KMS-11 (cell line): ENCODE measurements around the gene RAB21.

Experiments used
- H2AFZ ChIP-seq: fragments of 200-600 bp; sonication (generic); 2 replicates; pipeline ENCODE4 v1.6.1; 2016; ENCODE audit warnings: antibody characterized with exemption, mixed run types, low read depth
- H3K27ac ChIP-seq: fragments of 200-600 bp; sonication (generic); 2 replicates; pipeline ENCODE4 v1.6.1; 2016; ENCODE audit warnings: mild to moderate bottlenecking, mixed run types
- H3K27me3 ChIP-seq: fragments of 200-600 bp; sonication (generic); 2 replicates; pipeline ENCODE4 v1.6.1; 2017; ENCODE audit warnings: mild to moderate bottlenecking, low read depth, mixed run types, moderate library complexity; ENCODE audit not compliant: insufficient read depth
- H3K36me3 ChIP-seq: fragments of 200-600 bp; sonication (generic); 2 replicates; pipeline ENCODE4 v1.6.1; 2017; ENCODE audit warnings: mild to moderate bottlenecking, mixed run types; ENCODE audit not compliant: insufficient read depth
- H3K4me1 ChIP-seq: fragments of 200-600 bp; sonication (generic); 2 replicates; pipeline ENCODE4 v1.6.1; 2016; ENCODE audit warnings: mild to moderate bottlenecking, low read depth, mixed run types; ENCODE audit not compliant: poor library complexity, severe bottlenecking
- H3K4me2 ChIP-seq: fragments of 200-600 bp; sonication (generic); 2 replicates; pipeline ENCODE4 v1.7.0; 2016; ENCODE audit warnings: mild to moderate bottlenecking, mixed run types
- H3K4me3 ChIP-seq: fragments of 200-600 bp; sonication (generic); IDR thresholded peaks from 2 replicates; pipeline ENCODE4 v1.6.1; 2017; ENCODE audit warnings: low read depth, low read length, mixed read lengths; ENCODE audit not compliant: insufficient read depth
- H3K79me2 ChIP-seq: fragments of 200-600 bp; sonication (generic); 2 replicates; pipeline ENCODE4 v1.6.1; 2016; ENCODE audit warnings: low read depth, mixed run types; ENCODE audit not compliant: insufficient read depth
- H3K9ac ChIP-seq: fragments of 200-600 bp; sonication (generic); 2 replicates; pipeline ENCODE4 v1.6.1; 2016; ENCODE audit warnings: mild to moderate bottlenecking, mixed run types
- H4K20me1 ChIP-seq: fragments of 200-600 bp; sonication (generic); 2 replicates; pipeline ENCODE4 v1.6.1; 2016; ENCODE audit warnings: mild to moderate bottlenecking, mixed run types; ENCODE audit not compliant: insufficient read depth
- TF ChIP-seq, protein P1 (sequence below): fragments of 200-600 bp; sonication (generic); conservative IDR thresholded peaks from 2 replicates; pipeline ENCODE4 v1.6.1; 2017; ENCODE audit warnings: low read depth, mild to moderate bottlenecking, antibody characterized with exemption, low read length, moderate library complexity, mixed read lengths

The RAB21 gene

DNA sequence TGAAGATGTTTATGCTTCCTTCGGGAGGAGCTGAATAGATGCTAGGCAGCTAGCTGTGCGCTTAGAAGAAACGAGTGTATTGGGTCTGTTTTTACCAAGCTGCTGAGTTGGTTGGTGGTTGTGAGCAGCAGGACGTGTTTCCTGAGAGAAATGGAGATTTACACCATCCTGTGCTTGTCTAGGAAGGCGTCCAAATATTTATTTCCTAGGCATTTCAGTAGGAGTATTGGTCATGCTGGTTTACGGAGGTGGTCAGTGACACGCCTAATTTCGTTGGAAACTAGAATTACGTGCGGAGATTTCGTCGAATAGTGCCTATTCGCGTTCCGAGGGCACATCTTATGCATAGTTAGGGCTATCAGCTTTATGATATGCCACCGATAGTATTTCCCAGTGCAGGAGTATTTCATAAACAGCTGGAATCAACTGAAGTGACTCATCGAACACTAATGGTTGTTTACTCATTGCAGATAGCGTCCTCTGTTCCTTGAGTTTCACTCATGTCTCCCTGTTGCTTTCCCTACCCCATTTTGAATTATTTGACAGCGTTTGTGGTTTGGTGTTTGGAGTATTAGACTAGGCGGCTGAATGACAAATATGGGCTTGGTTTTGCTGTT is 85.7 kb downstream of the RAB21 start:
- Histone ChIP-seq H3K4me2 (peak overlapping the region; percentile 94), H3K27me3 (no peaks in the 10 kb centered on the region), H3K79me2 (peaks cover 66% of the 10 kb centered on the region), H3K9ac (peak overlapping the region; percentile 89), H4K20me1 (no peaks in the 10 kb centered on the region), H3K27ac (peak overlapping the region; percentile 92), H3K36me3 (no peaks in the 10 kb centered on the region), H3K4me1 (peaks cover 25% of the 10 kb centered on the region), H2AFZ (peak overlapping the region; percentile 98), H3K4me3 (peak overlapping the region; percentile 48)
- TF ChIP-seq, protein P1, sequence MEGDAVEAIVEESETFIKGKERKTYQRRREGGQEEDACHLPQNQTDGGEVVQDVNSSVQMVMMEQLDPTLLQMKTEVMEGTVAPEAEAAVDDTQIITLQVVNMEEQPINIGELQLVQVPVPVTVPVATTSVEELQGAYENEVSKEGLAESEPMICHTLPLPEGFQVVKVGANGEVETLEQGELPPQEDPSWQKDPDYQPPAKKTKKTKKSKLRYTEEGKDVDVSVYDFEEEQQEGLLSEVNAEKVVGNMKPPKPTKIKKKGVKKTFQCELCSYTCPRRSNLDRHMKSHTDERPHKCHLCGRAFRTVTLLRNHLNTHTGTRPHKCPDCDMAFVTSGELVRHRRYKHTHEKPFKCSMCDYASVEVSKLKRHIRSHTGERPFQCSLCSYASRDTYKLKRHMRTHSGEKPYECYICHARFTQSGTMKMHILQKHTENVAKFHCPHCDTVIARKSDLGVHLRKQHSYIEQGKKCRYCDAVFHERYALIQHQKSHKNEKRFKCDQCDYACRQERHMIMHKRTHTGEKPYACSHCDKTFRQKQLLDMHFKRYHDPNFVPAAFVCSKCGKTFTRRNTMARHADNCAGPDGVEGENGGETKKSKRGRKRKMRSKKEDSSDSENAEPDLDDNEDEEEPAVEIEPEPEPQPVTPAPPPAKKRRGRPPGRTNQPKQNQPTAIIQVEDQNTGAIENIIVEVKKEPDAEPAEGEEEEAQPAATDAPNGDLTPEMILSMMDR = no peak

DNA sequence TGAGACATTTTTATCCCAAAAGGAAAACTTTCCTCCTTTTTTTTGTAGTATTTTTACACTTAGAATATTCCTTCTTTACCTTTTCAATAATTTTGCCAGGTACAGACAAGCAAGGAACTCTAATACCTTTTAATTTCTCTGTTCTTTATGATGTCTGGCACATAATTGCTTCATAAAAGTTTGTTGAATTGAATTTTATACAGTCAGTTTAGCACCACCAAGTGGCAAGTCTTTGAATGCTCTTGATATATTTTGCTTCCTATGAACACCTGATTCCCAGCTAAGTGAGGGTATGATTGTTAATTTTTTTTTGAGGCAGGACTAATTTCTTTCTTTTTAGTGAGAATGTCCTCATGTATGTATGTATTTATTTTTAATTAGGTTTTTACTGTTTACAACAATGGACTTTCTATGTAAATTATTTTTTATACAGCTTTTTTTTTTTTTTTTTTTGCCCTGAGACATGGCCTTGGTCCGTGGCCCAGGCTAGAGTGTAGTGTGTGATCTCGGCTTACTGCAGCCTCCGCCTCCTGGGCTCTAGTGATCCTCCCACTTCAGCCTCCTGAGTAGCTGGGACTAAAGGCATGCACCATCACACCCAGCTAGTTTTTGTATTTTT is 91.8 kb downstream of the RAB21 start:
- peaks cover 5% of the 10 kb centered on the region for H4K20me1 ChIP-seq
- no peak overlapping the region for H3K4me3 ChIP-seq
- TF ChIP-seq, protein P1 = peak; percentile 80
- H3K4me1 ChIP-seq = peaks cover 32% of the 10 kb centered on the region
- no peak overlapping the region for H3K9ac ChIP-seq
- H3K36me3 ChIP-seq = no peaks in the 10 kb centered on the region
- no peak overlapping the region for H2AFZ ChIP-seq
- no peaks in the 10 kb centered on the region for H3K27me3 ChIP-seq
- H3K27ac ChIP-seq = no peak overlapping the region
- peaks cover 91% of the 10 kb centered on the region for H3K79me2 ChIP-seq
- no peak overlapping the region for H3K4me2 ChIP-seq

DNA sequence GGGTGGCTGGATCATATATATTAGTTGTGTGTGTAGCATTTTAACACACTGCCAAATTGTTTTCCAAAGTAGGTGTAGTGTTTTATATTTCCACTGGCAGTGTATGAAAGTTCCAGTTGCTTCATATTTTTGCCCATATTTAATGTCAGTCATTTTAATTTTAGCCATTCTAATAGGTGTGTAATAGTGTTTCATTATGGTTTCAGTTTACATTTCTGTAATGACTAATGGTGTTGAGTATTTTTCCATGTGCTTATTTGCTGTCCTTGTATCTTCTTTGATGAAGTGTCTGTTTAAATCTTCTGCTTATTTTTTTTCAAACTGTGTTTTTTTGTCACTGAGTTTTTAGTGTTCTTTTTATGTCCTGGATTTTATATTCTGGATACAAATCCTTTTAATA is 93.5 kb downstream of the RAB21 start:
- TF ChIP-seq, protein P1 = no peak
- Histone ChIP-seq H3K36me3 (no peaks in the 10 kb centered on the region), H3K27ac (no peak overlapping the region), H4K20me1 (peaks cover 5% of the 10 kb centered on the region), H3K4me1 (peaks cover 23% of the 10 kb centered on the region), H3K79me2 (peaks cover 87% of the 10 kb centered on the region), H3K27me3 (no peaks in the 10 kb centered on the region), H3K9ac (no peak overlapping the region), H3K4me2 (peak overlapping the region; percentile 20; the same call in 1 of the 2 replicates), H3K4me3 (no peak overlapping the region), H2AFZ (no peak overlapping the region)

DNA sequence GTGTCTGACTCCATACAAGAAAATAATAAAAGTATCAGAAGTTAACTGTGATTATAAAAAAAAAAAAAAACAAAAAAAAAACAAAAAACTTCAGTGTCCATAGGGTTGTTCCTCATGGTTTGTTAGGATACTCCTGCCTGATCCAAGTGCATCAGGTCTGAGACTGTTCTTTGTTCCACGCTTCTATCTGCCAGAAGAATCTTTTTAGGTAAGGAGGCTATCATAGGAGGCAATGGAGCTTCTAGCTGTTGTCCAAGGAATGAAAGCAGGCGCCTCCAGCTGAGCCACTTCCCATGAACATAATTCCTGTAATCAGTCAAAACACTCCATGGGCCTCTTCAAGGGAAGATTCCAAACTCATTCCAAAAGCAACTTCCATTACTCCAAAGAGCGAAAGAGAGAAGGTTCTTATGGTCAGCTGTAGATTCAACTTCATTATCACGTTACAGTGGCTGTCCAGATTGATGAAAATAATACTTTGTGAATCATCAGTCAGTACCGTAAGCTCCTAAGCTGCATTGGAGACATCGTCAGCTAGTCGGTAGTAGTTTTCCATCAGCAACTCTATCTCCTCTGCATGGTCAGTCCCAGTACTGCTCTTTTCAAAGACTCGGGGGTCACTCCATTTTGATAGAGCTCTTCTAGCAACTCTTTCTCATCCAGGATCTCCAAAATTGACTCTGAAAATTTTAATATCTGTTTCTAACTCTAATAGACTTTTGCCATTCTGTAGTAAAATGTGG is 94.6 kb downstream of the RAB21 start:
- Histone ChIP-seq H3K27me3 (no peaks in the 10 kb centered on the region), H3K79me2 (peaks cover 81% of the 10 kb centered on the region), H3K4me1 (peaks cover 19% of the 10 kb centered on the region), H3K4me3 (no peak overlapping the region), H3K27ac (no peak overlapping the region), H3K4me2 (no peak overlapping the region), H3K36me3 (no peaks in the 10 kb centered on the region), H3K9ac (no peak overlapping the region), H2AFZ (no peak overlapping the region), H4K20me1 (peaks cover 5% of the 10 kb centered on the region)
- TF ChIP-seq, protein P1 = no peak
